ENCODE measurements around the gene ARHGEF40.

The ARHGEF40 gene

GRCh38 chr14:21136024-21136423 is 65.9 kb downstream of the ARHGEF40 start:
- DNase-seq: no peak

All from NCI-H526 treated with DMSO at 0.1 percent for 48 hours (cell line).